WTC11 (cell line): ENCODE data around the gene AP3B2. TPM values are rescaled to one million over a fixed set of nuclear protein-coding genes. Genes with fewer than 3 reads are reported as not detected.

Source experiments
- ATAC-seq: fragments of 200-7000 bp; cut with Tn5 transposase; 2 replicates; pipeline ENCODE4 v1.10.0; 2021; ENCODE audit warnings: mild to moderate bottlenecking, moderate library complexity
- CTCF ChIA-PET: fragments of 300-600 bp; sonication (Branson Sonifier 250); formaldehyde crosslinking; loops from one replicate; lab custom pipeline; 2021; ENCODE audit warnings: antibody characterized with exemption; lab: Charles Lee
- POLR2A ChIA-PET: fragments of 350-600 bp; sonication (Branson Sonifier 250); formaldehyde crosslinking; loops from one replicate; lab custom pipeline; 2021; ENCODE audit warnings: antibody characterized with exemption; lab: Charles Lee
- DNase-seq: peaks from one replicate; pipeline ENCODE4 v3.0.0; 2021; ENCODE audit warnings: low spot score
- H3K27ac Mint-ChIP-seq: 2 replicates; pipeline ENCODE4 v1.8.0; 2021; ENCODE audit warnings: mixed read lengths
- H3K27me3 Mint-ChIP-seq: 2 replicates; pipeline ENCODE4 v1.8.0; 2021; ENCODE audit warnings: low read depth, mild to moderate bottlenecking, moderate library complexity, mixed read lengths
- H3K36me3 Mint-ChIP-seq: 2 replicates; pipeline ENCODE4 v1.8.0; 2021; ENCODE audit warnings: mixed read lengths
- H3K4me1 Mint-ChIP-seq: 2 replicates; pipeline ENCODE4 v1.8.0; 2022; ENCODE audit warnings: mixed read lengths
- H3K4me3 Mint-ChIP-seq: 2 replicates; pipeline ENCODE4 v1.8.0; 2021; ENCODE audit warnings: mild to moderate bottlenecking, moderate library complexity, mixed read lengths
- H3K9me3 Mint-ChIP-seq: 2 replicates; pipeline ENCODE4 v1.8.0; 2021; ENCODE audit warnings: mixed read lengths
- AFF4 ChIP-seq: sonication (generic); formaldehyde crosslinking; IDR thresholded peaks from 2 replicates; pipeline ENCODE4 v1.8.1; 2023; ENCODE audit warnings: mild to moderate bottlenecking, missing genetic modification reagents, borderline replicate concordance
- AR ChIP-seq: fragments of 250-450 bp; sonication (Bioruptor Pico); IDR thresholded peaks from 2 replicates; pipeline ENCODE4 v1.9.0; 2021; ENCODE audit warnings: mild to moderate bottlenecking
- ARID4B ChIP-seq: sonication (generic); formaldehyde crosslinking; IDR thresholded peaks from 2 replicates; pipeline ENCODE4 v1.8.0; 2023; ENCODE audit warnings: missing genetic modification reagents, mild to moderate bottlenecking, borderline replicate concordance
- ELF4 ChIP-seq: sonication (generic); formaldehyde crosslinking; IDR thresholded peaks from 2 replicates; pipeline ENCODE4 v1.8.1; 2022; ENCODE audit warnings: low read depth, mild to moderate bottlenecking, moderate library complexity, missing genetic modification reagents
- EMX1 ChIP-seq: fragments of 250-450 bp; sonication (Bioruptor Pico); IDR thresholded peaks from 2 replicates; pipeline ENCODE4 v1.8.0; 2021; ENCODE audit warnings: mild to moderate bottlenecking
- ESRRA ChIP-seq: sonication (generic); formaldehyde crosslinking; IDR thresholded peaks from 2 replicates; pipeline ENCODE4 v1.8.1; 2022; ENCODE audit warnings: mild to moderate bottlenecking, missing genetic modification reagents, borderline replicate concordance
- GABPB1 ChIP-seq: sonication (generic); formaldehyde crosslinking; IDR thresholded peaks from 2 replicates; pipeline ENCODE4 v1.8.1; 2023; ENCODE audit warnings: mild to moderate bottlenecking, missing genetic modification reagents
- HMGXB4 ChIP-seq: sonication (generic); formaldehyde crosslinking; IDR thresholded peaks from 2 replicates; pipeline ENCODE4 v1.8.1; 2023; ENCODE audit warnings: mild to moderate bottlenecking, moderate library complexity, missing genetic modification reagents
- NR2C2 ChIP-seq: sonication (generic); formaldehyde crosslinking; IDR thresholded peaks from 2 replicates; pipeline ENCODE4 v1.8.0; 2022; ENCODE audit warnings: mild to moderate bottlenecking, missing genetic modification reagents
- OVOL2 ChIP-seq: fragments of 250-450 bp; sonication (Bioruptor Pico); IDR thresholded peaks from 2 replicates; pipeline ENCODE4 v1.9.0; 2021; ENCODE audit warnings: mild to moderate bottlenecking, borderline replicate concordance
- SMAD3 ChIP-seq: sonication (generic); formaldehyde crosslinking; IDR thresholded peaks from 2 replicates; pipeline ENCODE4 v1.8.0; 2022; ENCODE audit warnings: missing genetic modification reagents, mild to moderate bottlenecking, borderline replicate concordance
- SOX15 ChIP-seq: fragments of 250-450 bp; sonication (Bioruptor Pico); IDR thresholded peaks from 2 replicates; pipeline ENCODE4 v1.9.0; 2021; ENCODE audit warnings: mild to moderate bottlenecking
- SP1 ChIP-seq: sonication (generic); formaldehyde crosslinking; conservative IDR thresholded peaks from 2 replicates; pipeline ENCODE4 v1.8.1; 2022; ENCODE audit warnings: missing genetic modification reagents
- ZBTB21 ChIP-seq: sonication (generic); formaldehyde crosslinking; IDR thresholded peaks from 2 replicates; pipeline ENCODE4 v1.8.1; 2023; ENCODE audit warnings: mild to moderate bottlenecking, missing genetic modification reagents, borderline replicate concordance
- ZNF263 ChIP-seq: sonication (generic); formaldehyde crosslinking; IDR thresholded peaks from 2 replicates; pipeline ENCODE4 v1.8.1; 2022; ENCODE audit warnings: low read depth, mild to moderate bottlenecking, moderate library complexity, missing genetic modification reagents
- ZNF416 ChIP-seq: fragments of 250-450 bp; sonication (Bioruptor Pico); IDR thresholded peaks from 2 replicates; pipeline ENCODE4 v1.9.0; 2021; ENCODE audit warnings: mild to moderate bottlenecking, inconsistent platforms
- total RNA-seq: library from RNA; stranded (reverse); gene quantifications from 3 replicates; pipeline ENCODE4 v1.2.3, GENCODE V29; 2021
- TF ChIP-seq, protein P1 (sequence below): sonication (generic); formaldehyde crosslinking; IDR thresholded peaks from 2 replicates; pipeline ENCODE4 v1.8.0; 2022; ENCODE audit warnings: mild to moderate bottlenecking, missing genetic modification reagents
- TF ChIP-seq, protein P2 (sequence below): sonication (generic); formaldehyde crosslinking; IDR thresholded peaks from 2 replicates; pipeline ENCODE4 v1.8.1; 2023; ENCODE audit warnings: mild to moderate bottlenecking, missing genetic modification reagents

AP3B2 gene
- total RNA-seq, 1 experiment from 2014 or later: 17.7 TPM

- H3K9me3 Mint-ChIP-seq: no peaks in the 10 kb centered on the region
- POLR2A ChIA-PET: interaction anchor here (0.6 kb wide), 1 partner anchor 18 kb away, joined by 4 read pairs; no protein-coding TSS in a partner anchor
Observed at GRCh38 chr15:82743810-82744209, 34.1 kb upstream of the AP3B2 start.

More at GRCh38 chr15:82743810-82744209, 34.1 kb upstream of the AP3B2 start:
- no peak overlapping the region for H3K4me3 Mint-ChIP-seq
- DNase-seq: no peak
- H3K27me3 Mint-ChIP-seq: no peaks in the 10 kb centered on the region
- 0 out of 2 replicates have a peak, but pooled peaks cover 3% of the 10 kb centered on the region for H3K36me3 Mint-ChIP-seq
- no peak for ATAC-seq
- CTCF ChIA-PET: interaction anchor here (0.6 kb wide), 1 partner anchor 34 kb away, joined by 3 read pairs; no protein-coding TSS in a partner anchor
- no peak for TF ChIP-seq ESRRA (CRISPR knock-in tag)
- no peak for TF ChIP-seq SP1 (CRISPR knock-in tag)
- no peak for TF ChIP-seq GABPB1
- TF ChIP-seq, protein P1, sequence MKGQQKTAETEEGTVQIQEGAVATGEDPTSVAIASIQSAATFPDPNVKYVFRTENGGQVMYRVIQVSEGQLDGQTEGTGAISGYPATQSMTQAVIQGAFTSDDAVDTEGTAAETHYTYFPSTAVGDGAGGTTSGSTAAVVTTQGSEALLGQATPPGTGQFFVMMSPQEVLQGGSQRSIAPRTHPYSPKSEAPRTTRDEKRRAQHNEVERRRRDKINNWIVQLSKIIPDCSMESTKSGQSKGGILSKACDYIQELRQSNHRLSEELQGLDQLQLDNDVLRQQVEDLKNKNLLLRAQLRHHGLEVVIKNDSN (CRISPR knock-in tag): no peak
- no peak for TF ChIP-seq ELF4 (CRISPR knock-in tag)
- no peak for TF ChIP-seq OVOL2 (CRISPR knock-in tag)
- TF ChIP-seq EMX1 (CRISPR knock-in tag): no peak
- no peak for TF ChIP-seq ZNF416 (CRISPR knock-in tag)
- TF ChIP-seq HMGXB4 (CRISPR knock-in tag): no peak
- TF ChIP-seq ARID4B (CRISPR knock-in tag): no peak
- no peak for TF ChIP-seq AR
- TF ChIP-seq, protein P2, sequence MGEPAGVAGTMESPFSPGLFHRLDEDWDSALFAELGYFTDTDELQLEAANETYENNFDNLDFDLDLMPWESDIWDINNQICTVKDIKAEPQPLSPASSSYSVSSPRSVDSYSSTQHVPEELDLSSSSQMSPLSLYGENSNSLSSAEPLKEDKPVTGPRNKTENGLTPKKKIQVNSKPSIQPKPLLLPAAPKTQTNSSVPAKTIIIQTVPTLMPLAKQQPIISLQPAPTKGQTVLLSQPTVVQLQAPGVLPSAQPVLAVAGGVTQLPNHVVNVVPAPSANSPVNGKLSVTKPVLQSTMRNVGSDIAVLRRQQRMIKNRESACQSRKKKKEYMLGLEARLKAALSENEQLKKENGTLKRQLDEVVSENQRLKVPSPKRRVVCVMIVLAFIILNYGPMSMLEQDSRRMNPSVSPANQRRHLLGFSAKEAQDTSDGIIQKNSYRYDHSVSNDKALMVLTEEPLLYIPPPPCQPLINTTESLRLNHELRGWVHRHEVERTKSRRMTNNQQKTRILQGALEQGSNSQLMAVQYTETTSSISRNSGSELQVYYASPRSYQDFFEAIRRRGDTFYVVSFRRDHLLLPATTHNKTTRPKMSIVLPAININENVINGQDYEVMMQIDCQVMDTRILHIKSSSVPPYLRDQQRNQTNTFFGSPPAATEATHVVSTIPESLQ (CRISPR knock-in tag): no peak
- TF ChIP-seq SOX15 (CRISPR knock-in tag): no peak
- no peak for TF ChIP-seq ZNF263
- TF ChIP-seq SMAD3: no peak
- TF ChIP-seq NR2C2 (CRISPR knock-in tag): no peak
- TF ChIP-seq ZBTB21 (CRISPR knock-in tag): no peak
- TF ChIP-seq AFF4 (CRISPR knock-in tag): no peak
- peaks cover 10% of the 10 kb centered on the region for H3K4me1 Mint-ChIP-seq
- H3K27ac Mint-ChIP-seq: no peak overlapping the region
